HCT116 (cell line): ENCODE results near the gene SUPT3H.
"Not testable (repeated sequence)": the region's sequence is repeated elsewhere in the genome, so short reads cannot be mapped to it uniquely, and the experiment has no call there.

Experiments used
- CEBPB ChIP-seq: IDR thresholded peaks from 2 replicates; pipeline ENCODE4 v1.6.1; 2012; ENCODE audit warnings: low read depth
- POLR2AphosphoS5 ChIP-seq: IDR thresholded peaks from 2 replicates; pipeline ENCODE4 v1.6.1; 2011; ENCODE audit warnings: mild to moderate bottlenecking, low read depth, low read length, moderate library complexity
- RAD21 ChIP-seq: IDR thresholded peaks from 2 replicates; pipeline ENCODE4 v1.6.1; 2012; ENCODE audit warnings: low read depth, mild to moderate bottlenecking
- TF ChIP-seq, protein P1 (sequence below), 3 experiments: fragments of 200-600 bp in 1 of 3; sonication (generic) in 1 of 3; IDR thresholded peaks in 2 of 3; conservative IDR thresholded peaks in 1 of 3; 2 replicates each; pipeline ENCODE4 v1.5.1; 2012 to 2017; ENCODE audit warnings: low read depth in 2 of 3, low read length in 2 of 3, antibody characterized with exemption in 1 of 3, borderline replicate concordance in 1 of 3, control low read depth in 1 of 3, mild to moderate bottlenecking in 1 of 3, mixed read lengths in 1 of 3, mixed run types in 1 of 3, moderate library complexity in 1 of 3; ENCODE audit not compliant: insufficient read depth in 1 of 3

DNA sequence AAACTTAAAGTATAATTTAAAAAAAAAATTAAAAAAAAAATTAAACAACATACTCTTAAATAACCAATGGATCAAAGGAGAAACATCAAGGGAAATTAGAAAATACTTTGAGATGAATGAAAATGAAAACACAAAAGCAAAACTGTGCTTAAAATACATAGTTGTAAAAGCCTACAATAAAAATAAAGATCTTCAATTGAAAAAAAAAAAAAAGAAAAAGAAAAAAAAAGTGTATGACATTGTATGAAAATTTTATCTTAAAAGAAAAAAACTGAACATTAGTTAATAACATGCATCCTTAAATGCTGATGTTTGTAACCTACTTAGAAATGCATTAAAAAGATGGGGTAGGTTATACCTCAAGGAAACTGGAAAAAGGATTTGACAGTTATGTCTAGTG lies 501.1 kb downstream of the SUPT3H start:
- TF ChIP-seq, protein P1, sequence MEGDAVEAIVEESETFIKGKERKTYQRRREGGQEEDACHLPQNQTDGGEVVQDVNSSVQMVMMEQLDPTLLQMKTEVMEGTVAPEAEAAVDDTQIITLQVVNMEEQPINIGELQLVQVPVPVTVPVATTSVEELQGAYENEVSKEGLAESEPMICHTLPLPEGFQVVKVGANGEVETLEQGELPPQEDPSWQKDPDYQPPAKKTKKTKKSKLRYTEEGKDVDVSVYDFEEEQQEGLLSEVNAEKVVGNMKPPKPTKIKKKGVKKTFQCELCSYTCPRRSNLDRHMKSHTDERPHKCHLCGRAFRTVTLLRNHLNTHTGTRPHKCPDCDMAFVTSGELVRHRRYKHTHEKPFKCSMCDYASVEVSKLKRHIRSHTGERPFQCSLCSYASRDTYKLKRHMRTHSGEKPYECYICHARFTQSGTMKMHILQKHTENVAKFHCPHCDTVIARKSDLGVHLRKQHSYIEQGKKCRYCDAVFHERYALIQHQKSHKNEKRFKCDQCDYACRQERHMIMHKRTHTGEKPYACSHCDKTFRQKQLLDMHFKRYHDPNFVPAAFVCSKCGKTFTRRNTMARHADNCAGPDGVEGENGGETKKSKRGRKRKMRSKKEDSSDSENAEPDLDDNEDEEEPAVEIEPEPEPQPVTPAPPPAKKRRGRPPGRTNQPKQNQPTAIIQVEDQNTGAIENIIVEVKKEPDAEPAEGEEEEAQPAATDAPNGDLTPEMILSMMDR (IDR thresholded peaks at IDR 0.05 in 2 of 3, conservative IDR thresholded peaks at IDR 0.05 in 1 of 3; ENCODE audit: borderline replicate concordance in 1 of 3, insufficient read depth in 1 of 3, low read depth in 2 of 3, low read length in 2 of 3): not testable (repeated sequence)
- TF ChIP-seq RAD21, POLR2AphosphoS5, CEBPB: not testable (repeated sequence)
